Fibroblast of the conjunctiva (primary cell): ENCODE measurements around the gene IFI27L1.

Source experiments
- DNase-seq: peaks from one replicate; pipeline ENCODE4 v3.0.0-alpha.2; 2010; ENCODE audit warnings: low read depth

IFI27L1 gene

GRCh38 chr14:94079891-94080620, 1.1 kb upstream of the IFI27L1 start:
- no peak for DNase-seq

GRCh38 chr14:94081386-94081820, 293 bp downstream of the IFI27L1 start:
- no peak for DNase-seq

- no peak for DNase-seq
Observed at GRCh38 chr14:94087891-94088290, 6.8 kb downstream of the IFI27L1 start.

- DNase-seq, result no peak
Observed at GRCh38 chr14:94088516-94088915, 7.4 kb downstream of the IFI27L1 start.

- no peak for DNase-seq
Observed at GRCh38 chr14:94089479-94089878, 8.4 kb downstream of the IFI27L1 start.

GRCh38 chr14:94093418-94093817, 12.3 kb downstream of the IFI27L1 start:
- DNase-seq, result no peak

GRCh38 chr14:94097091-94097490, 16.0 kb downstream of the IFI27L1 start:
- no peak for DNase-seq

GRCh38 chr14:94098326-94098992, 17.3 kb downstream of the IFI27L1 start:
- DNase-seq, result peak; percentile 76

GRCh38 chr14:94099006-94099405, 17.9 kb downstream of the IFI27L1 start:
- DNase-seq, result no peak

- DNase-seq, result no peak
Observed at GRCh38 chr14:94100847-94101246, 19.7 kb downstream of the IFI27L1 start.

- DNase-seq, result no peak
Observed at GRCh38 chr14:94101748-94102147, 20.6 kb downstream of the IFI27L1 start.

GRCh38 chr14:94102768-94103482, 21.8 kb downstream of the IFI27L1 start:
- DNase-seq, result no peak

GRCh38 chr14:94103554-94104150, 22.5 kb downstream of the IFI27L1 start:
- no peak for DNase-seq

- no peak for DNase-seq
Observed at GRCh38 chr14:94104731-94105130, 23.6 kb downstream of the IFI27L1 start.

GRCh38 chr14:94109915-94110250, 28.8 kb downstream of the IFI27L1 start:
- no peak for DNase-seq

GRCh38 chr14:94110552-94111181, 29.6 kb downstream of the IFI27L1 start, which contains the start of gene IFI27:
Gene IFI27 (plus strand): TSS chr14:94110736.
- peak; percentile 67 for DNase-seq

GRCh38 chr14:94111276-94112095, 30.4 kb downstream of the IFI27L1 start:
- DNase-seq, result no peak

GRCh38 chr14:94112513-94113063, 31.5 kb downstream of the IFI27L1 start:
- DNase-seq, result no peak

GRCh38 chr14:94113073-94113472, 32.0 kb downstream of the IFI27L1 start:
- DNase-seq, result no peak

GRCh38 chr14:94113490-94113889, 32.4 kb downstream of the IFI27L1 start:
- no peak for DNase-seq
